SH-SY5Y (cell line): Measurements from ENCODE around the gene CFAP65.

Experiments
- GATA2 ChIP-seq: IDR thresholded peaks from 2 replicates; pipeline ENCODE4 v1.6.1; 2011; ENCODE audit warnings: mild to moderate bottlenecking, low read depth, low read length
- GATA3 ChIP-seq: IDR thresholded peaks from 2 replicates; pipeline ENCODE4 v1.6.1; 2011; ENCODE audit warnings: low read depth, mild to moderate bottlenecking, low read length, moderate library complexity

DNA sequence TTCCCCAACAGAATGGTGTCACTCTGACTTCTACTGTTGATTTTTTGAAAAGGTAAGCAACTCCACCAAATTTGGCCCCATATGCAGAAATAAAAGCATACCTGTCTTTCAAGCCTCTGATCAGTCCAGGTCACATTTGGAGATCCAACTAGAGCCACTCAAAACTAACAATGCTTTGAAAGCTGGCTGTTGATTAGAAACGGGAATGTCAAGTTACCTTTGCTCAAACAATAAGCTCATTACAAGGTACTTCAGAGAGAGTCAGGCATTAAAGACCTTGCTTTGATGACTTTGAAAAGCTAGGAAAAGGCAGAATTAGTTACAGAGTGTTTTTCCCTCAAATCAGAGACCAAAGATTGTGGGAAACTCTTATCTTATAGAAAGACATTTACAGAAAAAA is 24.2 kb upstream of the CFAP65 start:
- TF ChIP-seq GATA3 (no peak), GATA2 (no peak)
